ENCODE measurements around the gene WNT6.

DNA sequence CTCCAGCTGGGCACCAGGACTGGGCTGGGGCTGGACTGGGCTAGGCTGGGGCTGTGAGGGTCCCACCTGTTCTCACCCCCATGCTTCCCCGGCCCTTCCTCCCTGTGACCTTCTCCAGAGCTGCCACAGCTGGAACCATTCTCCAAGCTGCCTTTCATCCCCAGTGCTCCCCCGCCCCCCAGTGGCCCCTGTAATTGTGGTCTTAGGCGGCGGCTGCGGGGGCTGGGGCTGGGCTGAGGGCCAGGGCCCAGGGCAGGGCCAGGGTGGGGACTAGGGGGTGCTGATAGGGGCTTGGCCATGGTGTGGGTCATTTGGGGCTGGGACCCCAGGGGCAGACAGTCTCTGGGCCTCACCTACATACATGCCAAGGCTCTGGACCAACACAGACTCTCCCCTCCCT lies 18.3 kb downstream of the WNT6 start:
- TF ChIP-seq, protein P1, sequence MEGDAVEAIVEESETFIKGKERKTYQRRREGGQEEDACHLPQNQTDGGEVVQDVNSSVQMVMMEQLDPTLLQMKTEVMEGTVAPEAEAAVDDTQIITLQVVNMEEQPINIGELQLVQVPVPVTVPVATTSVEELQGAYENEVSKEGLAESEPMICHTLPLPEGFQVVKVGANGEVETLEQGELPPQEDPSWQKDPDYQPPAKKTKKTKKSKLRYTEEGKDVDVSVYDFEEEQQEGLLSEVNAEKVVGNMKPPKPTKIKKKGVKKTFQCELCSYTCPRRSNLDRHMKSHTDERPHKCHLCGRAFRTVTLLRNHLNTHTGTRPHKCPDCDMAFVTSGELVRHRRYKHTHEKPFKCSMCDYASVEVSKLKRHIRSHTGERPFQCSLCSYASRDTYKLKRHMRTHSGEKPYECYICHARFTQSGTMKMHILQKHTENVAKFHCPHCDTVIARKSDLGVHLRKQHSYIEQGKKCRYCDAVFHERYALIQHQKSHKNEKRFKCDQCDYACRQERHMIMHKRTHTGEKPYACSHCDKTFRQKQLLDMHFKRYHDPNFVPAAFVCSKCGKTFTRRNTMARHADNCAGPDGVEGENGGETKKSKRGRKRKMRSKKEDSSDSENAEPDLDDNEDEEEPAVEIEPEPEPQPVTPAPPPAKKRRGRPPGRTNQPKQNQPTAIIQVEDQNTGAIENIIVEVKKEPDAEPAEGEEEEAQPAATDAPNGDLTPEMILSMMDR (IDR thresholded peaks at IDR 0.05; ENCODE audit: insufficient read depth, low read length, poor library complexity, severe bottlenecking) = no peak
- TF ChIP-seq EZH2phosphoT487 (conservative IDR thresholded peaks at IDR 0.05; ENCODE audit: low read length) = no peak
